GM12878 (cell line): ENCODE results near the gene IL11. TPM values are rescaled to one million over a fixed set of nuclear protein-coding genes. Genes with fewer than 3 reads are reported as not detected.

Source experiments
- ATAC-seq: fragments of 200-7000 bp; cut with Tn5 transposase; 3 replicates; pipeline ENCODE4 v1.9.1; 2020; ENCODE audit warnings: mild to moderate bottlenecking, moderate library complexity
- BruUV-seq: library from RNA; stranded (reverse); fragments of 400-500 nt; replicated peaks from 2 replicates; lab custom pipeline; 2021; lab: Mats Ljungman, UMichigan
- CTCF ChIA-PET: fragments of 300-600 bp; sonication (Branson Sonifier 250); formaldehyde crosslinking; extraction: SDS; loops from one replicate; lab custom pipeline; 2021; ENCODE audit warnings: inconsistent platforms; lab: Yijun Ruan, JAX
- POLR2A ChIA-PET: fragments of 350-600 bp; formaldehyde crosslinking; extraction: SDS; loops from one replicate; lab custom pipeline; 2021; ENCODE audit warnings: inconsistent platforms; lab: Charles Lee
- RAD21 ChIA-PET: fragments of 300-600 bp; sonication (Branson Sonifier 250); formaldehyde crosslinking; loops from one replicate; lab custom pipeline; 2023; ENCODE audit warnings: antibody characterized with exemption; ENCODE audit not compliant: unreplicated experiment; lab: Charles Lee
- SMC1A ChIA-PET: fragments of 300-600 bp; sonication (Branson Sonifier 250); formaldehyde crosslinking; loops from one replicate; lab custom pipeline; 2023; ENCODE audit not compliant: unreplicated experiment, uncharacterized antibody; lab: Charles Lee
- DNase-seq: peaks from one replicate; pipeline ENCODE4 v3.0.0-alpha.2; 2011; ENCODE audit warnings: low read depth, low spot score
- FAIRE-seq: peaks from 3 replicates; lab custom pipeline; 2011; peaks lifted over from hg19 to GRCh38; lab: Jason Lieb, UNC
- H2AFZ ChIP-seq: 2 replicates; pipeline ENCODE4 v1.6.0; 2011; ENCODE audit warnings: low read depth, low read length, control low read depth; ENCODE audit not compliant: control insufficient read depth
- H3K27ac ChIP-seq: 2 replicates; pipeline ENCODE4 v1.5.1; 2011; ENCODE audit warnings: control low read depth; ENCODE audit not compliant: control insufficient read depth, insufficient read depth
- H3K27me3 ChIP-seq, 2 experiments: replicated peaks in 1 of 2; 2 replicates each; pipeline versions ENCODE4 v1.6.0 to v1.6.1; 2011; ENCODE audit warnings: low read length in 1 of 2; ENCODE audit not compliant: control insufficient read depth in 2 of 2, insufficient read depth in 2 of 2
- H3K36me3 ChIP-seq, 2 experiments: 2 replicates each; pipeline ENCODE4 v1.5.1; 2011; ENCODE audit warnings: low read length in 1 of 2; ENCODE audit not compliant: control insufficient read depth in 2 of 2, insufficient read depth in 2 of 2
- H3K4me1 ChIP-seq: 2 replicates; pipeline ENCODE4 v1.6.1; 2011; ENCODE audit warnings: mild to moderate bottlenecking, low read length, moderate library complexity, mixed read lengths; ENCODE audit not compliant: control insufficient read depth, insufficient read depth
- H3K4me2 ChIP-seq: 2 replicates; pipeline ENCODE4 v1.6.0; 2011; ENCODE audit warnings: control low read depth; ENCODE audit not compliant: control insufficient read depth, insufficient read depth
- H3K4me3 ChIP-seq: fragments of 200-600 bp; sonication (generic); 2 replicates; pipeline ENCODE4 v1.5.1; 2016
- H3K79me2 ChIP-seq: 2 replicates; pipeline ENCODE4 v1.6.0; 2011; ENCODE audit warnings: low read length; ENCODE audit not compliant: control insufficient read depth, insufficient read depth
- H3K9ac ChIP-seq: 2 replicates; pipeline ENCODE4 v1.8.0; 2011; ENCODE audit warnings: low read length, control low read depth, mixed read lengths; ENCODE audit not compliant: control insufficient read depth, insufficient read depth
- H3K9me3 ChIP-seq: replicated peaks from 3 replicates; pipeline ENCODE4 v1.5.1; 2011; ENCODE audit warnings: mild to moderate bottlenecking, low read length; ENCODE audit not compliant: control insufficient read depth, insufficient read depth
- H4K20me1 ChIP-seq: 2 replicates; pipeline ENCODE4 v1.6.0; 2011; ENCODE audit not compliant: control insufficient read depth, insufficient read depth
- CBX5 ChIP-seq: sonication (generic); IDR thresholded peaks from 2 replicates; pipeline ENCODE4 v1.6.1; 2016; ENCODE audit warnings: low read depth, moderate library complexity, mild to moderate bottlenecking, inconsistent platforms
- CHD4 ChIP-seq: fragments of 200-600 bp; sonication (generic); IDR thresholded peaks from 2 replicates; pipeline ENCODE4 v1.6.1; 2016; ENCODE audit warnings: mild to moderate bottlenecking
- CREM ChIP-seq: IDR thresholded peaks from 2 replicates; pipeline ENCODE4 v1.6.1; 2014; ENCODE audit warnings: antibody characterized with exemption, low read depth
- HCFC1 ChIP-seq: fragments of 150-350 bp; IDR thresholded peaks from 2 replicates; pipeline ENCODE4 v1.6.1; 2014; ENCODE audit warnings: low read length
- HDAC2 ChIP-seq: fragments of 200-600 bp; sonication (generic); IDR thresholded peaks from 2 replicates; pipeline ENCODE4 v1.6.1; 2017
- IRF4 ChIP-seq: IDR thresholded peaks from 2 replicates; pipeline ENCODE4 v1.6.1; 2011; ENCODE audit warnings: low read depth, low read length
- POLR2A ChIP-seq: IDR thresholded peaks from 2 replicates; pipeline ENCODE4 v1.6.1; 2011; ENCODE audit warnings: low read depth, mild to moderate bottlenecking, low read length
- SIN3A ChIP-seq: IDR thresholded peaks from 2 replicates; pipeline ENCODE4 v1.6.1; 2012; ENCODE audit warnings: low read depth, low read length, improper control_type of control experiment
- SIX5 ChIP-seq: IDR thresholded peaks from 2 replicates; pipeline ENCODE4 v1.6.1; 2011; ENCODE audit warnings: mild to moderate bottlenecking, low read depth, low read length, moderate library complexity; ENCODE audit not compliant: severe bottlenecking
- STAT1 ChIP-seq: fragments of 450-650 bp; conservative IDR thresholded peaks from 2 replicates; pipeline ENCODE4 v1.6.1; 2014; ENCODE audit warnings: antibody characterized with exemption, mild to moderate bottlenecking
- TARDBP ChIP-seq: IDR thresholded peaks from 2 replicates; pipeline ENCODE4 v1.6.1; 2016; ENCODE audit warnings: borderline replicate concordance
- TCF3 ChIP-seq: IDR thresholded peaks from 2 replicates; pipeline ENCODE4 v1.6.1; 2012; ENCODE audit warnings: low read depth, mild to moderate bottlenecking, low read length, borderline replicate concordance; ENCODE audit not compliant: insufficient read depth
- WGBS: methylation state at CpG from one replicate; pipeline ENCODE4 v1.1.6; 2016; ENCODE audit warnings: low lambda C conversion rate; ENCODE audit not compliant: insufficient replicate concordance, insufficient coverage; ENCODE audit errors: missing lambda C conversion rate; 5-methylcytosine and 5-hydroxymethylcytosine counted together
- in situ Hi-C: fragments of 300-500 bp; cut with MboI; formaldehyde crosslinking; loops from 9 replicates; pipeline ENCODE4 v1.14.3; 2018; ENCODE audit warnings: mixed read lengths
- intact Hi-C: fragments of 100-400 bp; cut with micrococcal nuclease; formaldehyde crosslinking; loops from one replicate; pipeline ENCODE4 v1.14.2; 2022; ENCODE audit not compliant: unreplicated experiment
- polyA plus RNA-seq, 11 experiments: library from polyadenylated mRNA; depleted of rRNA in 4 of 11; unstranded in 6 of 11; stranded (reverse) in 5 of 11; fragments of >200 nt; fragmentation: Nextera tagmentation in 4 of 11; fragmentation: Illumina TruSeq in 1 of 11; extraction: Ambion mirVana in 4 of 11; extraction: Trizol in 1 of 11; gene quantifications; 1 replicate in 1 of 11; 2 replicates in 10 of 11; pipeline versions ENCODE4 v1.2.1 to v1.2.3, GENCODE V29; 2011 to 2016; ENCODE audit warnings: inconsistent platforms in 2 of 11, missing spikeins in 2 of 11, low read depth in 1 of 11
- total RNA-seq, 4 experiments: library from RNA; depleted of rRNA in 3 of 4; stranded (reverse); fragments of >200 nt in 3 of 4; fragmentation: Illumina TruSeq in 1 of 4; extraction: Trizol in 1 of 4; gene quantifications; 2 replicates each; pipeline versions ENCODE4 v1.2.1 to v1.2.3, GENCODE V29; 2013 to 2021

The IL11 gene
- total and polyA plus RNA-seq, 10 of the 15 experiments (the other 5 are each of a cell fraction or from before 2014, with no cell fraction given) = 0.15 TPM; not detected in 9

GRCh38 chr19:55320844-55321419 is 49.3 kb downstream of the IL11 start (continued):
- TF ChIP-seq CHD4 = no peak
- no peak for TF ChIP-seq TCF3
- TF ChIP-seq STAT1 = no peak
- TF ChIP-seq IRF4 = no peak
- TF ChIP-seq CBX5 = no peak
- no peak for TF ChIP-seq POLR2A
- no peak for TF ChIP-seq SIN3A

GRCh38 chr19:55319785-55320184 is 50.5 kb downstream of the IL11 start:
- ATAC-seq (peak; percentile 75), FAIRE-seq (no peak), DNase-seq (no peak)
- intact Hi-C loops (no loop called here), in situ Hi-C loops (no loop called here)
- no peaks in the 10 kb centered on the region for H3K27me3 ChIP-seq
- CTCF ChIA-PET = no interaction called here
- H3K4me3 ChIP-seq = no peak overlapping the region
- no TSS peak for BruUV-seq
- WGBS = 24% methylated on average over 21 of the region's 21 CpGs
- no peaks in the 10 kb centered on the region for H3K9me3 ChIP-seq
- H3K27ac ChIP-seq = no peak overlapping the region
- no peak overlapping the region for H3K9ac ChIP-seq
- POLR2A ChIA-PET = interaction anchor here (0.5 kb wide), 1 partner anchor 76 kb away, joined by 5 read pairs; no protein-coding TSS in a partner anchor
- RAD21 ChIA-PET = interaction anchor here (0.6 kb wide), 1 partner anchor 121 kb away, joined by 4 read pairs; no protein-coding TSS in a partner anchor
- no peak overlapping the region for H3K4me2 ChIP-seq
- TF ChIP-seq CREM (no peak), TARDBP (0 out of 2 replicates have a peak, but pooled peaks have one; percentile 58), SIX5 (peak; percentile 92), HCFC1 (peak; percentile 77), HDAC2 (no peak)
- no peaks in the 10 kb centered on the region for H3K36me3 ChIP-seq
- no peaks in the 10 kb centered on the region for H3K79me2 ChIP-seq
- no peaks in the 10 kb centered on the region for H3K4me1 ChIP-seq
- H2AFZ ChIP-seq = no peak overlapping the region
- no peaks in the 10 kb centered on the region for H4K20me1 ChIP-seq
- SMC1A ChIA-PET = no interaction called here
